ENCODE data around the gene AGRN. TPM values are rescaled to one million over a fixed set of nuclear protein-coding genes. Genes with fewer than 3 reads are reported as not detected.

Gene AGRN
- polyA plus RNA-seq, 1 experiment, result 41.2 TPM

DNA sequence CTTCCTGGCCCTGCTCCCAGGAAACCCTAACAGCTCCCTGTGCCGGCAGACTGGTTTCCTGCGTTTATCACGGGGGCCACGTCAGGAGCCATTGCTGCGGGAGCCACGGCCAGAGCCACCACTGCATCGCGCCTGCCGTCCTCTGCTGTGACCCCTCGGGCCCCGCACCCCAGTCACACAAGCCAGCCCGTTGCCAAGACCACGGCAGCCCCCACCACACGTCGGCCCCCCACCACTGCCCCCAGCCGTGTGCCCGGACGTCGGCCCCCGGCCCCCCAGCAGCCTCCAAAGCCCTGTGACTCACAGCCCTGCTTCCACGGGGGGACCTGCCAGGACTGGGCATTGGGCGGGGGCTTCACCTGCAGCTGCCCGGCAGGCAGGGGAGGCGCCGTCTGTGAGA lies 28.0 kb downstream of the AGRN start:
- Histone ChIP-seq H3K4me3 (ENCODE audit: low read depth, low read length) (no peak overlapping the region), H3K27me3 (ENCODE audit: control insufficient read depth, insufficient read depth, low read length) (no peaks in the 10 kb centered on the region), H3K36me3 (ENCODE audit: control insufficient read depth, insufficient read depth, low read length) (peaks cover 47% of the 10 kb centered on the region)
- CTCF ChIA-PET, result no interaction called here
- DNase-seq (ENCODE audit: low read depth), result no peak
- POLR2A ChIA-PET, result no interaction called here
- TF ChIP-seq, protein P1, sequence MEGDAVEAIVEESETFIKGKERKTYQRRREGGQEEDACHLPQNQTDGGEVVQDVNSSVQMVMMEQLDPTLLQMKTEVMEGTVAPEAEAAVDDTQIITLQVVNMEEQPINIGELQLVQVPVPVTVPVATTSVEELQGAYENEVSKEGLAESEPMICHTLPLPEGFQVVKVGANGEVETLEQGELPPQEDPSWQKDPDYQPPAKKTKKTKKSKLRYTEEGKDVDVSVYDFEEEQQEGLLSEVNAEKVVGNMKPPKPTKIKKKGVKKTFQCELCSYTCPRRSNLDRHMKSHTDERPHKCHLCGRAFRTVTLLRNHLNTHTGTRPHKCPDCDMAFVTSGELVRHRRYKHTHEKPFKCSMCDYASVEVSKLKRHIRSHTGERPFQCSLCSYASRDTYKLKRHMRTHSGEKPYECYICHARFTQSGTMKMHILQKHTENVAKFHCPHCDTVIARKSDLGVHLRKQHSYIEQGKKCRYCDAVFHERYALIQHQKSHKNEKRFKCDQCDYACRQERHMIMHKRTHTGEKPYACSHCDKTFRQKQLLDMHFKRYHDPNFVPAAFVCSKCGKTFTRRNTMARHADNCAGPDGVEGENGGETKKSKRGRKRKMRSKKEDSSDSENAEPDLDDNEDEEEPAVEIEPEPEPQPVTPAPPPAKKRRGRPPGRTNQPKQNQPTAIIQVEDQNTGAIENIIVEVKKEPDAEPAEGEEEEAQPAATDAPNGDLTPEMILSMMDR (IDR thresholded peaks at IDR 0.05; ENCODE audit: insufficient read depth, low read depth, low read length), result no peak

DNA sequence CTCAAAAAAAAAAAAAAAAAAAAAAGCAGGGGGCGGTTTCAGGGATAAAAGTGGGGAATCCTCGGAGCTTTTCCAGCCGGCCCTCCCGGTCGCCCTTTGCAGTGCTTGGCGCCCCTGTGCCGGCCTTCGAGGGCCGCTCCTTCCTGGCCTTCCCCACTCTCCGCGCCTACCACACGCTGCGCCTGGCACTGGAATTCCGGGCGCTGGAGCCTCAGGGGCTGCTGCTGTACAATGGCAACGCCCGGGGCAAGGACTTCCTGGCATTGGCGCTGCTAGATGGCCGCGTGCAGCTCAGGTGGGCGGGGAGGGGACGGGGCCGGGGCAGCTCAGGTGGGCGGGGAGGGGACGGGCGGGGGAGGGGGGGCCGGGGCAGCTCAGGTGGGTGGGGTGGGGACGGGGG lies 28.8 kb downstream of the AGRN start:
- ChIA-PET CTCF (no interaction called here), POLR2A (no interaction called here)
- TF ChIP-seq, protein P1 (IDR thresholded peaks at IDR 0.05; ENCODE audit: insufficient read depth, low read depth, low read length), result no peak
- DNase-seq (ENCODE audit: low read depth), result no peak
- H3K36me3 ChIP-seq (ENCODE audit: control insufficient read depth, insufficient read depth, low read length), result peaks cover 48% of the 10 kb centered on the region
- H3K4me3 ChIP-seq (ENCODE audit: low read depth, low read length), result no peak overlapping the region
- no peaks in the 10 kb centered on the region for H3K27me3 ChIP-seq (ENCODE audit: control insufficient read depth, insufficient read depth, low read length)

GRCh38 chr1:1049318-1050165 lies 29.6 kb downstream of the AGRN start:
- CTCF ChIA-PET, result no interaction called here

DNA sequence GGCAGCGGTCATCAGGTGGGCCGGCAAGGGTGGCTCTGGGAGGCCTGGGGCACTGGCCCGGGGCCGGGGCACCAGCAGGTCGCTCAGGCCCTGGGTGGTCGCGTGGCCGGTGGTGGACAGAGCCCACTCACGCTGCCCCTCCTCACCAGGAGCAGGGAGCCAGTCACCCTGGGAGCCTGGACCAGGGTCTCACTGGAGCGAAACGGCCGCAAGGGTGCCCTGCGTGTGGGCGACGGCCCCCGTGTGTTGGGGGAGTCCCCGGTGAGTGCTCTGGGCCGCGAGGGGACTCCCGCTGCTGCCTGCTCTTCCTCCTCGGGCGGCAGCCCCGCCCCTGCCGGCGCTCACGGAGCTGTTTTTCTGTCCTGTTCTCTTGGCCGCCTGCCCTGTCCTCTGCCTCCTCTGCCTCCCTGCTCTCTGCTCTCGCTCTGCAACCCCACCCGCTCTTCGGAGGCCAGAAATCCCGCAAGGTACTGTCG lies 30.7 kb downstream of the AGRN start:
- CTCF ChIA-PET, result interaction anchor here (1.4 kb wide), 2 partner anchors 13 to 66 kb away, joined by 3 read pairs; no protein-coding TSS in a partner anchor
- Histone ChIP-seq H3K27me3 (ENCODE audit: control insufficient read depth, insufficient read depth, low read length) (no peaks in the 10 kb centered on the region), H3K36me3 (ENCODE audit: control insufficient read depth, insufficient read depth, low read length) (peaks cover 42% of the 10 kb centered on the region), H3K4me3 (ENCODE audit: low read depth, low read length) (no peak overlapping the region)
- TF ChIP-seq, protein P1 (IDR thresholded peaks at IDR 0.05; ENCODE audit: insufficient read depth, low read depth, low read length), result no peak
- DNase-seq (ENCODE audit: low read depth), result no peak
- POLR2A ChIA-PET, result no interaction called here

More at GRCh38 chr1:1049318-1050165, 29.6 kb downstream of the AGRN start:
- TF ChIP-seq, protein P1 (IDR thresholded peaks at IDR 0.05; ENCODE audit: insufficient read depth, low read depth, low read length), result no peak
- DNase-seq (ENCODE audit: low read depth), result no peak
- H3K27me3 ChIP-seq (ENCODE audit: control insufficient read depth, insufficient read depth, low read length), result no peaks in the 10 kb centered on the region
- peaks cover 45% of the 10 kb centered on the region for H3K36me3 ChIP-seq (ENCODE audit: control insufficient read depth, insufficient read depth, low read length)
- H3K4me3 ChIP-seq (ENCODE audit: low read depth, low read length), result no peak overlapping the region
- POLR2A ChIA-PET, result no interaction called here

GRCh38 chr1:1051127-1051810 lies 31.3 kb downstream of the AGRN start:
- Histone ChIP-seq H3K36me3 (ENCODE audit: control insufficient read depth, insufficient read depth, low read length) (peaks cover 36% of the 10 kb centered on the region), H3K4me3 (ENCODE audit: low read depth, low read length) (no peak overlapping the region), H3K27me3 (ENCODE audit: control insufficient read depth, insufficient read depth, low read length) (no peaks in the 10 kb centered on the region)
- DNase-seq (ENCODE audit: low read depth), result no peak
- CTCF ChIA-PET, result interaction anchor here (1.4 kb wide), 2 partner anchors 12 to 67 kb away, joined by 3 read pairs; no protein-coding TSS in a partner anchor
- TF ChIP-seq, protein P1 (IDR thresholded peaks at IDR 0.05; ENCODE audit: insufficient read depth, low read depth, low read length), result no peak
- POLR2A ChIA-PET, result no interaction called here
